MCF 10A (cell line): ENCODE results near the gene CLECL1. TPM values are rescaled to one million over a fixed set of nuclear protein-coding genes. Genes with fewer than 3 reads are reported as not detected.

Experiments
- BruUV-seq: library from RNA; stranded (reverse); fragments of 400-500 nt; replicated peaks from 2 replicates; lab custom pipeline; 2021; lab: Mats Ljungman, UMichigan
- CTCF ChIA-PET: fragments of 300-600 bp; sonication (Branson Sonifier 250); formaldehyde crosslinking; extraction: SDS; loops from one replicate; lab custom pipeline; 2021; ENCODE audit warnings: antibody characterized with exemption, inconsistent platforms; lab: Yijun Ruan, JAX
- POLR2A ChIA-PET: fragments of 300-600, 350-650 bp; sonication (Branson Sonifier 250); formaldehyde crosslinking; extraction: SDS; loops from one replicate; lab custom pipeline; 2020; ENCODE audit warnings: antibody characterized with exemption, inconsistent platforms; lab: Yijun Ruan, JAX
- DNase-seq: peaks from one replicate; pipeline ENCODE4 v3.0.0-alpha.2; 2018; ENCODE audit not compliant: unreplicated experiment
- H3K27ac Mint-ChIP-seq: one replicate; pipeline ENCODE4 v1.8.0; 2022; ENCODE audit warnings: mild to moderate bottlenecking, low read depth, mixed read lengths; ENCODE audit not compliant: unreplicated experiment
- H3K27me3 Mint-ChIP-seq: one replicate; pipeline ENCODE4 v1.8.0; 2022; ENCODE audit warnings: mixed read lengths; ENCODE audit not compliant: insufficient read depth, unreplicated experiment
- H3K36me3 Mint-ChIP-seq: one replicate; pipeline ENCODE4 v1.8.0; 2022; ENCODE audit warnings: mild to moderate bottlenecking, moderate library complexity, mixed read lengths; ENCODE audit not compliant: insufficient read depth, unreplicated experiment
- H3K4me1 Mint-ChIP-seq: one replicate; pipeline ENCODE4 v1.8.0; 2022; ENCODE audit warnings: mixed read lengths; ENCODE audit not compliant: insufficient read depth, unreplicated experiment
- H3K4me3 Mint-ChIP-seq: one replicate; pipeline ENCODE4 v1.8.0; 2022; ENCODE audit warnings: mild to moderate bottlenecking, moderate library complexity, mixed read lengths; ENCODE audit not compliant: unreplicated experiment
- H3K9me3 Mint-ChIP-seq: one replicate; pipeline ENCODE4 v1.8.0; 2022; ENCODE audit warnings: mixed read lengths; ENCODE audit not compliant: unreplicated experiment
- intact Hi-C: fragments of 100-400 bp; cut with micrococcal nuclease; formaldehyde crosslinking; loops from 2 replicates; pipeline ENCODE4 v1.14.1; 2022
- total RNA-seq: library from RNA; stranded (reverse); gene quantifications from 2 replicates; pipeline ENCODE4 v1.2.3, GENCODE V29; 2022
- TF ChIP-seq, protein P1 (sequence below): fragments of 200-600 bp; IDR thresholded peaks from one replicate; pipeline ENCODE4 v1.8.0; 2022; ENCODE audit warnings: antibody characterized with exemption, mild to moderate bottlenecking; ENCODE audit not compliant: unreplicated experiment

The CLECL1 gene
- total RNA-seq, 1 experiment from 2014 or later, result not detected

DNA sequence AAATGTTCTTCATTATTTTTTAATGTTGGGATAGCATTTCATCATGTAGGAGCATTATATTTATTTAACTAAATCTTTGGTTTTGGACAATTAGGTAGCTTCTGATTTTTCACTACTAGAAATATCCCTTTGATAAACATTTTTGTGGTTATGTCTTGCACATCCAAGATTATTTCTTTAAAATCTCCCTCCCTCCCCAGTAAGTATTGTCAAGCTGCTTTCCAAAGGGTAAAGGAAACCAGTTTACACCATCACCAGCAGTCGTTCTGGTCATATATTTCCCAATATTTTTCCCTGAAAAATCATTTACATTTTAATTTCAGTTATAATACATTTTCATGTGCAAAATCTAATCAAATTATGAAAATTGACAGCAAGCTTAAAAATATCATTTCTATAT, 16.7 kb upstream of the CLECL1 start:
- POLR2A ChIA-PET, result interaction anchor here (0.7 kb wide), 1 partner anchor 113 kb away, joined by 3 read pairs; no protein-coding TSS in a partner anchor
- CTCF ChIA-PET, result interaction anchor here (0.6 to 6.5 kb wide), 46 partner anchors 9 to 1664 kb away, joined by 3 to 76 read pairs (median 5); partner anchors contain the start of genes CLEC12B and CLEC9A
- BruUV-seq, result no TSS peak
- DNase-seq, result no peak
- Mint-ChIP-seq H3K9me3 (no peaks in the 10 kb centered on the region), H3K36me3 (no peaks in the 10 kb centered on the region), H3K27me3 (peaks cover 23% of the 10 kb centered on the region), H3K27ac (no peak overlapping the region), H3K4me1 (no peaks in the 10 kb centered on the region), H3K4me3 (no peak overlapping the region)
- TF ChIP-seq, protein P1, sequence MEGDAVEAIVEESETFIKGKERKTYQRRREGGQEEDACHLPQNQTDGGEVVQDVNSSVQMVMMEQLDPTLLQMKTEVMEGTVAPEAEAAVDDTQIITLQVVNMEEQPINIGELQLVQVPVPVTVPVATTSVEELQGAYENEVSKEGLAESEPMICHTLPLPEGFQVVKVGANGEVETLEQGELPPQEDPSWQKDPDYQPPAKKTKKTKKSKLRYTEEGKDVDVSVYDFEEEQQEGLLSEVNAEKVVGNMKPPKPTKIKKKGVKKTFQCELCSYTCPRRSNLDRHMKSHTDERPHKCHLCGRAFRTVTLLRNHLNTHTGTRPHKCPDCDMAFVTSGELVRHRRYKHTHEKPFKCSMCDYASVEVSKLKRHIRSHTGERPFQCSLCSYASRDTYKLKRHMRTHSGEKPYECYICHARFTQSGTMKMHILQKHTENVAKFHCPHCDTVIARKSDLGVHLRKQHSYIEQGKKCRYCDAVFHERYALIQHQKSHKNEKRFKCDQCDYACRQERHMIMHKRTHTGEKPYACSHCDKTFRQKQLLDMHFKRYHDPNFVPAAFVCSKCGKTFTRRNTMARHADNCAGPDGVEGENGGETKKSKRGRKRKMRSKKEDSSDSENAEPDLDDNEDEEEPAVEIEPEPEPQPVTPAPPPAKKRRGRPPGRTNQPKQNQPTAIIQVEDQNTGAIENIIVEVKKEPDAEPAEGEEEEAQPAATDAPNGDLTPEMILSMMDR, result no peak
- intact Hi-C loops, result loop anchor here (1.0 to 10.0 kb wide), 4 partner anchors 63 to 391 kb away; no protein-coding TSS in a partner anchor

DNA sequence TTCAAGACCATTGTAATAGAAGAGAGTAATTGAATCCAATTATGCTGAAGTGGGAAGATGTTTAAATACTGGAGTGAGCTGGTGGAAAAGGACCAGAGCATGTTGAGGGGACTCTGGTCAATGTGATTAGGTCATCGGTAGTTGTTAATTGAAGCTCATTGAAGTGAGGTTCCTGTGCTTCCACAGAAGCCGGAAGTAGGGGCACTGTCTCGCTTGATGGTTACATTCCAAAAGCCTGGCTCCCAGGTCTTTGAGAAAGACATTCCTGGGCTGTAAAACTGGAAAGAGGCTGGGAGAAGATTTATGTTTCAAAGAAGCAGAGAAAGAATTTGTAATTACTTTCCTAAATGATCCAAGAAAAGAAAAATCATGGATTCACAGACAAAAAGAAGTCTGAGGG, 12.3 kb upstream of the CLECL1 start:
- ChIA-PET CTCF (interaction anchor here (0.5 to 3.3 kb wide), 6 partner anchors 15 to 1187 kb away, joined by 3 to 14 read pairs (median 4); no protein-coding TSS in a partner anchor), POLR2A (interaction anchor here (0.7 kb wide), 1 partner anchor 392 kb away, joined by 3 read pairs; no protein-coding TSS in a partner anchor)
- intact Hi-C loops, result loop anchor here (5.0 kb wide), 1 partner anchor 67 kb away; no protein-coding TSS in a partner anchor
- H3K27me3 Mint-ChIP-seq, result no peaks in the 10 kb centered on the region
- no peaks in the 10 kb centered on the region for H3K36me3 Mint-ChIP-seq
- BruUV-seq, result no TSS peak
- no peak overlapping the region for H3K4me3 Mint-ChIP-seq
- H3K9me3 Mint-ChIP-seq, result no peaks in the 10 kb centered on the region
- DNase-seq, result no peak
- H3K4me1 Mint-ChIP-seq, result peaks cover 6% of the 10 kb centered on the region
- no peak overlapping the region for H3K27ac Mint-ChIP-seq
- TF ChIP-seq, protein P1, result no peak

- Mint-ChIP-seq H3K27ac (no peak overlapping the region), H3K4me3 (no peak overlapping the region), H3K27me3 (no peaks in the 10 kb centered on the region), H3K4me1 (peaks cover 8% of the 10 kb centered on the region), H3K36me3 (no peaks in the 10 kb centered on the region), H3K9me3 (no peaks in the 10 kb centered on the region)
- intact Hi-C loops, result no loop called here
- no TSS peak for BruUV-seq
- ChIA-PET CTCF (interaction anchor here (0.6 to 3.6 kb wide), 33 partner anchors 8 to 1446 kb away, joined by 3 to 22 read pairs (median 4); partner anchors contain the start of gene CLECL1), POLR2A (interaction anchor here (0.8 to 1.9 kb wide), 3 partner anchors 8 to 20 kb away, joined by 3 to 6 read pairs (median 4); no protein-coding TSS in a partner anchor)
- no peak for DNase-seq
- TF ChIP-seq, protein P1, result no peak
These were observed 9.8 kb upstream of the CLECL1 start for GRCh38 chr12:9742661-9743060.

DNA sequence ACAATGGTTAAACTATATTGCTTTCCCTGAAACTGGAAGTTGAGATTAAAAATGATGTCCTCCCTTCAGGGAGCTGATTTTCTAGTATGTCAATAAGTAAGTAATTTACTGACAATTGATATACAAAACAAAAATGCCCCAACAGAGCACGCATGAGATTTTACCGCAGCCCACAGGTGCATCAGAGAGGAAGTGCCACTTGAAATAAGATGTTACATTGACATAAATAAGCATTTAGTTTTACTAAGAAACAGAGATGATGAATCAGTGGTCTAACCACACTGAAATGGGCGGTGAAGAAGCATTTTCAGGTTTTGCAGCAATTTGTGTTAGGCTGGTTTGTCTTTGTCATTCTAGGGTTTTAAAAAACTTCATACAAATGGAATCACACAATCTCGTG, 8.8 kb upstream of the CLECL1 start:
- Mint-ChIP-seq H3K9me3 (no peaks in the 10 kb centered on the region), H3K4me1 (peaks cover 8% of the 10 kb centered on the region), H3K27ac (no peak overlapping the region), H3K4me3 (no peak overlapping the region), H3K27me3 (no peaks in the 10 kb centered on the region), H3K36me3 (no peaks in the 10 kb centered on the region)
- POLR2A ChIA-PET, result interaction anchor here (0.8 to 1.9 kb wide), 2 partner anchors 9 to 16 kb away, joined by 3 to 6 read pairs; no protein-coding TSS in a partner anchor
- BruUV-seq, result no TSS peak
- CTCF ChIA-PET, result interaction anchor here (1.7 to 3.6 kb wide), 4 partner anchors 9 to 410 kb away, joined by 6 to 22 read pairs (median 17); no protein-coding TSS in a partner anchor
- TF ChIP-seq, protein P1, result no peak
- DNase-seq, result no peak
- intact Hi-C loops, result no loop called here
